ENCODE results near the gene ODF4.
"Not testable (repeated sequence)": the region's sequence is repeated elsewhere in the genome, so short reads cannot be mapped to it uniquely, and the experiment has no call there.

ODF4 gene

DNA sequence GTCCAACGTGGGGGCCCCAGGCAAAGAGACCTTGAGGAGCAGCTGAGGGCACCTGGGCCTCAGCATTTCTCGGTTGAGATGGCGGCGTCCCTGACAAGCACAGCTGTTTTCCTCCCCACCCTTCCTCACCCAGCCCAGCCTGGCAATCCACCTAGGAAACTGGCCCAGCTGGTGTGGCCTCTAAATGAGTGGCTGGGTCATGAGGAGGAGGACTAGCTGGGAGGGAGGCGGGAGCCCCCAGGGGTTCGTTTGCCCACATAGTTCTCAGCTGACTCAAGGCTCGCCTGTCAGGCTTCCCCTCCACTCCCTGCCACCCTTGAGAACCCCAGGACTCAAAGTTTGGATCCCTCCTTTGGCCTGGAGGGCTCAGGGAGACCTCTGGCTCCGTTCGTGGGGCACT is 52.1 kb downstream of the ODF4 start:
- no peak for DNase-seq (ENCODE audit: extremely low read depth, low read depth)
- TF ChIP-seq CTCF (IDR thresholded peaks at IDR 0.05; ENCODE audit: low read depth, low read length) = no peak

GRCh38 chr17:8392274-8392673 is 52.6 kb downstream of the ODF4 start:
- DNase-seq (ENCODE audit: extremely low read depth, low read depth) = no peak
- TF ChIP-seq CTCF (IDR thresholded peaks at IDR 0.05; ENCODE audit: low read depth, low read length) = no peak

GRCh38 chr17:8392674-8393469 is 53.2 kb downstream of the ODF4 start:
- no peak for TF ChIP-seq CTCF (IDR thresholded peaks at IDR 0.05; ENCODE audit: low read depth, low read length)
- DNase-seq (ENCODE audit: extremely low read depth, low read depth) = no peak

GRCh38 chr17:8393470-8394231 is 54.0 kb downstream of the ODF4 start:
- no peak for DNase-seq (ENCODE audit: extremely low read depth, low read depth)
- no peak for TF ChIP-seq CTCF (IDR thresholded peaks at IDR 0.05; ENCODE audit: low read depth, low read length)

DNA sequence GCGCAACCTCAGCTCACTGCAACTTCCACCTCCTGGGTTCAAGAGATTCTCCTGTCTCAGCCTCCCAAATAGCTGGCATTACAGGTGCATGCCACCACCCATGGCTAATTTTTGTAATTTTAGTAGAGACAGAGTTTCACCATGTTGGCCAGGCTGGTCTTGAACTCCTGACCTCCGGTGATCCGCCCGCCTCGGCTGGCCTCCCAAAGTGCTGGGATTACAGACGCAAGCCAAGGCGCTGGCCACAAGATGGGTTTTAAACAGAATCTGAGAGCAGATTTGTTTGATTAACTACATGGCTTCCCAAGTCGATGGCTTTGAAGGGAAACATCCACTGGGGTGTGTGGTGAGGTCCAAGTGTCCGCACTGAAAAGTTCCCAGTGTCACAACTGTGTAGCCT is 54.9 kb downstream of the ODF4 start:
- DNase-seq (ENCODE audit: extremely low read depth, low read depth) = not testable (repeated sequence)
